ENCODE data around the gene ZMYND8.
A peak's percentile ranks its signal among the peaks of the same experiment; 100 is the strongest.

ZMYND8 gene

GRCh38 chr20:47174456-47175243, 181.8 kb downstream of the ZMYND8 start:
- no peaks in the 10 kb centered on the region for H3K79me1 ChIP-seq (ENCODE audit: low read depth, low read length)
- peak overlapping the region; percentile 57 for H4K91ac ChIP-seq (ENCODE audit: low read depth, low read length, poor library complexity)
- H3K4ac ChIP-seq (ENCODE audit: low read length) = no peak overlapping the region
- peak overlapping the region; percentile 42 for H3K14ac ChIP-seq (ENCODE audit: low read length)
- H3K27me3 ChIP-seq (ENCODE audit: control insufficient read depth in 3 of 3, insufficient read depth in 3 of 3, low read depth in 1 of 3, low read length in 3 of 3) = peaks cover 0 to 13% (median 0%) of the 10 kb centered on the region in 3 experiments
- peak overlapping the region; percentile 5 for H3K23ac ChIP-seq (ENCODE audit: low read depth, low read length, poor library complexity)
- H2BK15ac ChIP-seq (ENCODE audit: low read length) = peak overlapping the region; percentile 17
- WGBS, 2 donors (ENCODE audit: extremely low coverage in 2 of 2, insufficient read length in 2 of 2, insufficient replicate concordance in 1 of 2) = no CpG with 5 or more reads among the region's 21 CpGs
- no peak overlapping the region for H3K27ac ChIP-seq (replicated peaks; ENCODE audit: low read length)
- H3K9me3 ChIP-seq (replicated peaks in 1 of 2; ENCODE audit: control insufficient read depth in 2 of 2, insufficient read depth in 1 of 2, low read depth in 1 of 2, low read length in 2 of 2) = peaks cover 0 to 2% of the 10 kb centered on the region in 2 donors
- H3K36me3 ChIP-seq (replicated peaks in 1 of 2; ENCODE audit: control insufficient read depth in 2 of 2, insufficient read depth in 2 of 2, low read length in 2 of 2) = no peaks in the 10 kb centered on the region
- no peak for DNase-seq (ENCODE audit: low spot score)
- peak overlapping the region; percentile 59 for H2BK12ac ChIP-seq (ENCODE audit: low read length)
- no peak overlapping the region for H3K9ac ChIP-seq (ENCODE audit: low read depth, low read length, poor library complexity)
- peak overlapping the region; percentile 61 for H3K18ac ChIP-seq (ENCODE audit: low read length)
- peaks cover 0 to 11% of the 10 kb centered on the region in 2 donors for H3K4me1 ChIP-seq (ENCODE audit: control insufficient read depth in 2 of 2, insufficient read depth in 1 of 2, low read depth in 1 of 2, low read length in 2 of 2)
- no peak overlapping the region for H2AFZ ChIP-seq (ENCODE audit: low read length)
- no peak overlapping the region for H4K8ac ChIP-seq (ENCODE audit: low read depth, low read length)
- H2BK5ac ChIP-seq (ENCODE audit: low read length) = peak overlapping the region; percentile 62
- no peak overlapping the region for H2BK120ac ChIP-seq (ENCODE audit: low read depth, low read length)
- no peak overlapping the region for H3K4me3 ChIP-seq (ENCODE audit: low read length in 2 of 2)
- peak overlapping the region; percentile 8 for H2AK5ac ChIP-seq (ENCODE audit: low read depth, low read length)
- H3K4me2 ChIP-seq (ENCODE audit: insufficient read depth, low read length, poor library complexity, severe bottlenecking) = no peak overlapping the region

- H3K4ac ChIP-seq (ENCODE audit: low read length) = no peak overlapping the region
- H4K8ac ChIP-seq (ENCODE audit: low read depth, low read length) = no peak overlapping the region
- H2BK12ac ChIP-seq (ENCODE audit: low read length) = no peak overlapping the region
- no peak overlapping the region for H2BK15ac ChIP-seq (ENCODE audit: low read length)
- no peak overlapping the region for H2BK120ac ChIP-seq (ENCODE audit: low read depth, low read length)
- no CpG with 5 or more reads among the region's 6 CpGs for WGBS, 2 donors (ENCODE audit: extremely low coverage in 2 of 2, insufficient read length in 2 of 2, insufficient replicate concordance in 1 of 2)
- H3K18ac ChIP-seq (ENCODE audit: low read length) = no peak overlapping the region
- no peak for DNase-seq (ENCODE audit: low spot score)
- H3K23ac ChIP-seq (ENCODE audit: low read depth, low read length, poor library complexity) = no peak overlapping the region
- H3K4me1 ChIP-seq (ENCODE audit: control insufficient read depth in 2 of 2, insufficient read depth in 1 of 2, low read depth in 1 of 2, low read length in 2 of 2) = peaks cover 0 to 11% of the 10 kb centered on the region in 2 donors
- H3K79me1 ChIP-seq (ENCODE audit: low read depth, low read length) = no peaks in the 10 kb centered on the region
- no peaks in the 10 kb centered on the region for H3K36me3 ChIP-seq (replicated peaks in 1 of 2; ENCODE audit: control insufficient read depth in 2 of 2, insufficient read depth in 2 of 2, low read length in 2 of 2)
- H2AFZ ChIP-seq (ENCODE audit: low read length) = no peak overlapping the region
- no peak overlapping the region for H2BK5ac ChIP-seq (ENCODE audit: low read length)
- H4K91ac ChIP-seq (ENCODE audit: low read depth, low read length, poor library complexity) = no peak overlapping the region
- H2AK5ac ChIP-seq (ENCODE audit: low read depth, low read length) = no peak overlapping the region
- H3K27me3 ChIP-seq (ENCODE audit: control insufficient read depth in 3 of 3, insufficient read depth in 3 of 3, low read depth in 1 of 3, low read length in 3 of 3) = peaks cover 0 to 15% (median 0%) of the 10 kb centered on the region in 3 experiments
- no peak overlapping the region for H3K4me3 ChIP-seq (ENCODE audit: low read length in 2 of 2)
- no peak overlapping the region for H3K4me2 ChIP-seq (ENCODE audit: insufficient read depth, low read length, poor library complexity, severe bottlenecking)
- H3K9me3 ChIP-seq (replicated peaks in 1 of 2; ENCODE audit: control insufficient read depth in 2 of 2, insufficient read depth in 1 of 2, low read depth in 1 of 2, low read length in 2 of 2) = peaks cover 0 to 2% of the 10 kb centered on the region in 2 donors
- H3K14ac ChIP-seq (ENCODE audit: low read length) = no peak overlapping the region
- H3K9ac ChIP-seq (ENCODE audit: low read depth, low read length, poor library complexity) = no peak overlapping the region
- no peak overlapping the region for H3K27ac ChIP-seq (replicated peaks; ENCODE audit: low read length)
Measured at GRCh38 chr20:47173596-47174216, 182.8 kb downstream of the ZMYND8 start.

GRCh38 chr20:47172579-47172978, 183.9 kb downstream of the ZMYND8 start:
- Histone ChIP-seq H4K8ac (ENCODE audit: low read depth, low read length) (no peak overlapping the region), H2BK5ac (ENCODE audit: low read length) (peak overlapping the region; percentile 62), H3K36me3 (replicated peaks in 1 of 2; ENCODE audit: control insufficient read depth in 2 of 2, insufficient read depth in 2 of 2, low read length in 2 of 2) (no peaks in the 10 kb centered on the region), H3K4me2 (ENCODE audit: insufficient read depth, low read length, poor library complexity, severe bottlenecking) (no peak overlapping the region), H3K79me1 (ENCODE audit: low read depth, low read length) (no peaks in the 10 kb centered on the region), H2AK5ac (ENCODE audit: low read depth, low read length) (peak overlapping the region; percentile 88), H3K14ac (ENCODE audit: low read length) (peak overlapping the region; percentile 63), H2BK15ac (ENCODE audit: low read length) (peak overlapping the region; percentile 90), H3K9ac (ENCODE audit: low read depth, low read length, poor library complexity) (peak overlapping the region; percentile 67), H4K91ac (ENCODE audit: low read depth, low read length, poor library complexity) (no peak overlapping the region), H3K18ac (ENCODE audit: low read length) (peak overlapping the region; percentile 15), H3K23ac (ENCODE audit: low read depth, low read length, poor library complexity) (peak overlapping the region; percentile 75), H3K27me3 (ENCODE audit: control insufficient read depth in 3 of 3, insufficient read depth in 3 of 3, low read depth in 1 of 3, low read length in 3 of 3) (peaks cover 0 to 15% (median 0%) of the 10 kb centered on the region in 3 experiments), H3K4ac (ENCODE audit: low read length) (no peak overlapping the region), H3K27ac (replicated peaks; ENCODE audit: low read length) (no peak overlapping the region), H3K4me1 (ENCODE audit: control insufficient read depth in 2 of 2, insufficient read depth in 1 of 2, low read depth in 1 of 2, low read length in 2 of 2) (peaks cover 0 to 11% of the 10 kb centered on the region in 2 donors), H2BK12ac (ENCODE audit: low read length) (no peak overlapping the region), H2BK120ac (ENCODE audit: low read depth, low read length) (no peak overlapping the region), H3K4me3 (ENCODE audit: low read length in 2 of 2) (no peak overlapping the region), H3K9me3 (replicated peaks in 1 of 2; ENCODE audit: control insufficient read depth in 2 of 2, insufficient read depth in 1 of 2, low read depth in 1 of 2, low read length in 2 of 2) (peaks cover 0 to 2% of the 10 kb centered on the region in 2 donors), H2AFZ (ENCODE audit: low read length) (no peak overlapping the region)
- DNase-seq (ENCODE audit: low spot score) = no peak
- no CpG with 5 or more reads among the region's 16 CpGs for WGBS, 2 donors (ENCODE audit: extremely low coverage in 2 of 2, insufficient read length in 2 of 2, insufficient replicate concordance in 1 of 2)

- peaks cover 0 to 8% (median 0%) of the 10 kb centered on the region in 3 experiments for H3K27me3 ChIP-seq (ENCODE audit: control insufficient read depth in 3 of 3, insufficient read depth in 3 of 3, low read depth in 1 of 3, low read length in 3 of 3)
- H3K23ac ChIP-seq (ENCODE audit: low read depth, low read length, poor library complexity) = no peak overlapping the region
- no peak overlapping the region for H2BK5ac ChIP-seq (ENCODE audit: low read length)
- no peak for DNase-seq (ENCODE audit: low spot score)
- H3K9me3 ChIP-seq (replicated peaks in 1 of 2; ENCODE audit: control insufficient read depth in 2 of 2, insufficient read depth in 1 of 2, low read depth in 1 of 2, low read length in 2 of 2) = peaks cover 0 to 5% of the 10 kb centered on the region in 2 donors
- no peak overlapping the region for H3K4ac ChIP-seq (ENCODE audit: low read length)
- no peak overlapping the region for H3K14ac ChIP-seq (ENCODE audit: low read length)
- H3K9ac ChIP-seq (ENCODE audit: low read depth, low read length, poor library complexity) = no peak overlapping the region
- no peak overlapping the region for H3K4me2 ChIP-seq (ENCODE audit: insufficient read depth, low read length, poor library complexity, severe bottlenecking)
- no peak overlapping the region for H2BK12ac ChIP-seq (ENCODE audit: low read length)
- H3K4me3 ChIP-seq (ENCODE audit: low read length in 2 of 2) = no peak overlapping the region
- no peak overlapping the region for H4K91ac ChIP-seq (ENCODE audit: low read depth, low read length, poor library complexity)
- H2BK120ac ChIP-seq (ENCODE audit: low read depth, low read length) = no peak overlapping the region
- no peak overlapping the region for H2BK15ac ChIP-seq (ENCODE audit: low read length)
- no peak overlapping the region for H4K8ac ChIP-seq (ENCODE audit: low read depth, low read length)
- no peak overlapping the region for H2AK5ac ChIP-seq (ENCODE audit: low read depth, low read length)
- WGBS, 2 donors (ENCODE audit: extremely low coverage in 2 of 2, insufficient read length in 2 of 2, insufficient replicate concordance in 1 of 2) = no CpG with 5 or more reads among the region's 9 CpGs
- H3K36me3 ChIP-seq (replicated peaks in 1 of 2; ENCODE audit: control insufficient read depth in 2 of 2, insufficient read depth in 2 of 2, low read length in 2 of 2) = no peaks in the 10 kb centered on the region
- no peak overlapping the region for H3K27ac ChIP-seq (replicated peaks; ENCODE audit: low read length)
- H3K79me1 ChIP-seq (ENCODE audit: low read depth, low read length) = no peaks in the 10 kb centered on the region
- no peak overlapping the region for H3K18ac ChIP-seq (ENCODE audit: low read length)
- no peak overlapping the region for H2AFZ ChIP-seq (ENCODE audit: low read length)
- peaks cover 0 to 5% of the 10 kb centered on the region in 2 donors for H3K4me1 ChIP-seq (ENCODE audit: control insufficient read depth in 2 of 2, insufficient read depth in 1 of 2, low read depth in 1 of 2, low read length in 2 of 2)
Measured at GRCh38 chr20:47167846-47168245, 188.7 kb downstream of the ZMYND8 start.

Data from neuronal stem cell (in vitro differentiated cells).